SH-SY5Y (cell line): ENCODE data around the gene LGI1.

ENCODE experiments used
- GATA2 ChIP-seq: IDR thresholded peaks from 2 replicates; pipeline ENCODE4 v1.6.1; 2011; ENCODE audit warnings: mild to moderate bottlenecking, low read depth, low read length
- GATA3 ChIP-seq: IDR thresholded peaks from 2 replicates; pipeline ENCODE4 v1.6.1; 2011; ENCODE audit warnings: low read depth, mild to moderate bottlenecking, low read length, moderate library complexity

Gene LGI1

GRCh38 chr10:93773120-93773519, 15.4 kb downstream of the LGI1 start:
- TF ChIP-seq GATA2 = no peak
- no peak for TF ChIP-seq GATA3

GRCh38 chr10:93773705-93774104, 16.0 kb downstream of the LGI1 start:
- TF ChIP-seq GATA2 = no peak
- no peak for TF ChIP-seq GATA3

- TF ChIP-seq GATA2 = no peak
- no peak for TF ChIP-seq GATA3
Measured at GRCh38 chr10:93775356-93775755, 17.6 kb downstream of the LGI1 start.

GRCh38 chr10:93777092-93777491, 19.4 kb downstream of the LGI1 start:
- TF ChIP-seq GATA3 (no peak), GATA2 (no peak)

GRCh38 chr10:93784059-93784458, 26.3 kb downstream of the LGI1 start:
- TF ChIP-seq GATA3 (no peak), GATA2 (no peak)

- no peak for TF ChIP-seq GATA3
- TF ChIP-seq GATA2 = no peak
Measured at GRCh38 chr10:93788413-93789208, 30.9 kb downstream of the LGI1 start.

- TF ChIP-seq GATA3 (no peak), GATA2 (no peak)
Measured at GRCh38 chr10:93790439-93790838, 32.7 kb downstream of the LGI1 start.

GRCh38 chr10:93796167-93796566, 38.4 kb downstream of the LGI1 start:
- TF ChIP-seq GATA2 (peak; percentile 24; the same call in 1 of the 2 replicates), GATA3 (no peak)

- TF ChIP-seq GATA2 (no peak), GATA3 (no peak)
Measured at GRCh38 chr10:93797825-93798224, 40.1 kb downstream of the LGI1 start.

GRCh38 chr10:93799155-93799708, 41.5 kb downstream of the LGI1 start:
- TF ChIP-seq GATA3 (no peak), GATA2 (no peak)

GRCh38 chr10:93804200-93804599, 46.5 kb downstream of the LGI1 start:
- TF ChIP-seq GATA3 (no peak), GATA2 (no peak)

GRCh38 chr10:93806903-93807302, 49.2 kb downstream of the LGI1 start:
- TF ChIP-seq GATA3 = no peak
- TF ChIP-seq GATA2 = no peak

GRCh38 chr10:93807371-93807770, 49.6 kb downstream of the LGI1 start:
- TF ChIP-seq GATA2 = no peak
- TF ChIP-seq GATA3 = no peak

- TF ChIP-seq GATA3 (no peak), GATA2 (no peak)
Measured at GRCh38 chr10:93812659-93813338, 55.1 kb downstream of the LGI1 start.

- TF ChIP-seq GATA2 (no peak), GATA3 (no peak)
Measured at GRCh38 chr10:93813507-93814465, 56.0 kb downstream of the LGI1 start.
